Measurements from ENCODE around the gene HOXA13. TPM values are rescaled to one million over a fixed set of nuclear protein-coding genes. Genes with fewer than 3 reads are reported as not detected.
A peak's percentile ranks its signal among the peaks of the same experiment; 100 is the strongest.

Gene HOXA13
- total and polyA plus RNA-seq, 2 donors (not counting 1 experiment from before 2014, with no cell fraction given), result not detected

DNA sequence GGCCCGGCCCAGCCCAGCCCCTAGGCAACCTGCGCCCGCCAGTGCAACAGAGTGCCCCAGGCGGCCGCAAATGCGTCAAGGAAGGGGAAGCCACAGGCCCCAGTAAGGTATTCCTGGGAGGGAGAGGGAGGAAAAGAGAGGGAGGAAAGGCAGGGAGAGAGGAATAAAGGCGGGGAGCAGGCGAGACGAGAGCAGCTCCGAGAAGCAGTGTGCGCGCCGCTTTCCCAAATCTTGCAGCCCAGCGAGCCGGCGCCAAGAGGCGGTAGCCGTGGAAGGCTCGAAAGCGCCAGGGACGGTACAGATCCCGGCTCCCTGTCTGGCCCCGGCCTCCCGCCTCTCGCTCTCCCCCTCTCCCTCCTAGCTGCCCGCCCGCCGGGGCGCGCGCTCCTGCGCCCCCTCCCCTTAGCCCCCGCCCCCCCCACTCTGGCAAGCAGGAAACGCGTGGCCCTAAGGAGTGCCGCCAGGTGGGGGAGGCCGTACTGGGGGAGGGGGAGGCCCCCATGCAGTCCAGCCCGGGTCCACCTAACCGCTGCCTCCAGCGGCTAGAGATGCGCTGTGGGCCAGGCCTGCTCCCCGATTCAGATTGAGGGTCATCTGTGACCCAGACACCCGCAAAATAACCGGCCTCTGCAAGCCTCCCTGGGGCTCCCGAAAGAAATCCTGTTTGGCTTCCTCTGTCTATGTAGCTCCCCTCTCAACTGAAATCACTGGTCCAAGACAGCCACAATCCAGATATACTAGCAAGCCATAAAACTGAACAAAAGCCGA, 30.0 kb downstream of the HOXA13 start:
- H3K9me3 Mint-ChIP-seq (ENCODE audit: insufficient read depth), result no peaks in the 10 kb centered on the region
- Histone ChIP-seq H3K9me3 (ENCODE audit: control extremely low read depth in 1 of 3, control insufficient read depth in 2 of 3, insufficient read depth in 1 of 3, low read length in 2 of 3) (peaks cover 0 to 84% (median 28%) of the 10 kb centered on the region in 3 donors), H3K9ac (ENCODE audit: low read length) (no peak overlapping the region), H4K20me1 (ENCODE audit: control insufficient read depth, insufficient read depth, low read length, poor library complexity, severe bottlenecking) (peaks cover 12% of the 10 kb centered on the region), H2AFZ (ENCODE audit: insufficient read depth, low read depth, low read length, poor library complexity, severe bottlenecking) (no peak overlapping the region), H3K27me3 (replicated peaks in 1 of 4; ENCODE audit: control extremely low read depth in 1 of 4, control insufficient read depth in 3 of 4, insufficient read depth in 4 of 4, low read length in 3 of 4) (peaks cover 0 to 96% (median 79%) of the 10 kb centered on the region in 4 experiments), H3K4me2 (replicated peaks; ENCODE audit: low read depth, low read length, poor library complexity, severe bottlenecking) (peak overlapping the region; percentile 14), H3K27ac (ENCODE audit: low read length in 2 of 2) (no peak overlapping the region), H3K36me3 (replicated peaks in 1 of 2; ENCODE audit: control extremely low read depth in 1 of 2, control insufficient read depth in 1 of 2, extremely low read depth in 1 of 2, insufficient read depth in 2 of 2, low read length in 1 of 2) (no peaks in the 10 kb centered on the region), H3K4me1 (ENCODE audit: control insufficient read depth in 2 of 2, insufficient read depth in 2 of 2, low read length in 2 of 2) (peaks cover 54 to 73% of the 10 kb centered on the region in 2 donors), H3K4me3 (ENCODE audit: control extremely low read depth in 1 of 5, extremely low read depth in 1 of 5, insufficient read depth in 1 of 5, low read depth in 2 of 5, low read length in 4 of 5) (no peak overlapping the region), H3K79me2 (ENCODE audit: control insufficient read depth, insufficient read depth, low read length) (no peaks in the 10 kb centered on the region)
- no peak for ATAC-seq (ENCODE audit: low read depth)
- 3% methylated on average over 35 of the region's 46 CpGs for WGBS (ENCODE audit: insufficient coverage)
- H3K27ac Mint-ChIP-seq, result peak overlapping the region; percentile 82
- no peak overlapping the region for H3K4me3 Mint-ChIP-seq
- TF ChIP-seq, protein P1, sequence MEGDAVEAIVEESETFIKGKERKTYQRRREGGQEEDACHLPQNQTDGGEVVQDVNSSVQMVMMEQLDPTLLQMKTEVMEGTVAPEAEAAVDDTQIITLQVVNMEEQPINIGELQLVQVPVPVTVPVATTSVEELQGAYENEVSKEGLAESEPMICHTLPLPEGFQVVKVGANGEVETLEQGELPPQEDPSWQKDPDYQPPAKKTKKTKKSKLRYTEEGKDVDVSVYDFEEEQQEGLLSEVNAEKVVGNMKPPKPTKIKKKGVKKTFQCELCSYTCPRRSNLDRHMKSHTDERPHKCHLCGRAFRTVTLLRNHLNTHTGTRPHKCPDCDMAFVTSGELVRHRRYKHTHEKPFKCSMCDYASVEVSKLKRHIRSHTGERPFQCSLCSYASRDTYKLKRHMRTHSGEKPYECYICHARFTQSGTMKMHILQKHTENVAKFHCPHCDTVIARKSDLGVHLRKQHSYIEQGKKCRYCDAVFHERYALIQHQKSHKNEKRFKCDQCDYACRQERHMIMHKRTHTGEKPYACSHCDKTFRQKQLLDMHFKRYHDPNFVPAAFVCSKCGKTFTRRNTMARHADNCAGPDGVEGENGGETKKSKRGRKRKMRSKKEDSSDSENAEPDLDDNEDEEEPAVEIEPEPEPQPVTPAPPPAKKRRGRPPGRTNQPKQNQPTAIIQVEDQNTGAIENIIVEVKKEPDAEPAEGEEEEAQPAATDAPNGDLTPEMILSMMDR (IDR thresholded peaks at IDR 0.05), result no peak
- TF ChIP-seq EZH2 (IDR thresholded peaks at IDR 0.05; ENCODE audit: borderline replicate concordance, insufficient read depth, low read depth, low read length, poor library complexity, severe bottlenecking), result peak; percentile 69
- CTCF ChIA-PET, result interaction anchor here (1.0 to 2.8 kb wide), 3 partner anchors 9 to 20 kb away, joined by 3 to 10 read pairs (median 6); no protein-coding TSS in a partner anchor
- peaks cover 52% of the 10 kb centered on the region for H3K27me3 Mint-ChIP-seq
- peak; percentile 34 for DNase-seq
- POLR2A ChIA-PET, result no interaction called here
- peaks cover 19% of the 10 kb centered on the region for H3K4me1 Mint-ChIP-seq
- intact Hi-C loops (cut with micrococcal nuclease), result loop anchor here (10.0 kb wide), 2 partner anchors 895 to 975 kb away; no protein-coding TSS in a partner anchor
